Measurements from ENCODE around the gene LRRC10B.

DNA sequence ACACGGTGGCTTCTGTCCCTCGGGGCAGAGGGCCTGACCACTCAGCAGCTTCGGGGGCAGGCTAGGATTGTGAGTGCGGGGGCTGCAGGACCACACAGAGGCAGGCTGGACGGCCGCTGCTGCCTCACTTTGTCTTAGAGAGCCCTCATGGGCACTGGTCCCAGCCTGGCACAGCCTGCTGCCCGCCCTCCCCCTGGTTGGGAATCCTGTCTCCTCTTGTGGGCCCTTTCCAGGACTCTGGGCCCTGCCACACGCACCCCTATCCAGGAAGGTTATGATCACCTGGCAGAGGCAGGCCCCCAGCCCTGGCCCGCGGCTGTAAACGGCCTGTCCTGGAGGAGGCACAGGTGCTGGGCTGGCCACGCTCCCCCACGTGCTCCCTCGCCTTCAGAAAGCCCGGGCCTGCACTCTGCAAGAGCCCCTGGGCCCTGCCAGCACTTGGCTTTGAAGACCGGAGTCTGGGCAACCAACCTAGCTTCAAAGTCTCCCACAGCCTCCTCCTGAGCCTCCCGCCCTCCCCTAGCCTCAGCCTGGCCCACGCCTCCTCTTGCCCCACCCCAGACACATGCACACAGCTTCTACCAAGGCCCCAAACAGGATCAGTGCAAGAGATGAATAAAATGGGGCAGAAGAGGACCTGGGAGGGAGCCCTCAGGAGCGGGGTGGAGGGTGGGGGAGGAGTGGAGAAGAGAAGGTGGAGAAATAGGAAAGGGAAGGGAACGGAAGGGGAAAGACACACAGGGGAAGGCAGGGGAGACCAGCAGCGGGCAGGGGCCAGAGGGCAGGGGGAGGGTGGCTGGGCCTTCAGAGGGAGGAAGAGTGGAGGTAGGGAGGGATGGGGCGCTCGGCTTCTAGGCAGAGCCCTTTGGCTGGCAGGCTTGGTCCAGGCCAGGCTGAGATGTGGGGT is 41.4 kb downstream of the LRRC10B start:
- TF ChIP-seq, protein P1, sequence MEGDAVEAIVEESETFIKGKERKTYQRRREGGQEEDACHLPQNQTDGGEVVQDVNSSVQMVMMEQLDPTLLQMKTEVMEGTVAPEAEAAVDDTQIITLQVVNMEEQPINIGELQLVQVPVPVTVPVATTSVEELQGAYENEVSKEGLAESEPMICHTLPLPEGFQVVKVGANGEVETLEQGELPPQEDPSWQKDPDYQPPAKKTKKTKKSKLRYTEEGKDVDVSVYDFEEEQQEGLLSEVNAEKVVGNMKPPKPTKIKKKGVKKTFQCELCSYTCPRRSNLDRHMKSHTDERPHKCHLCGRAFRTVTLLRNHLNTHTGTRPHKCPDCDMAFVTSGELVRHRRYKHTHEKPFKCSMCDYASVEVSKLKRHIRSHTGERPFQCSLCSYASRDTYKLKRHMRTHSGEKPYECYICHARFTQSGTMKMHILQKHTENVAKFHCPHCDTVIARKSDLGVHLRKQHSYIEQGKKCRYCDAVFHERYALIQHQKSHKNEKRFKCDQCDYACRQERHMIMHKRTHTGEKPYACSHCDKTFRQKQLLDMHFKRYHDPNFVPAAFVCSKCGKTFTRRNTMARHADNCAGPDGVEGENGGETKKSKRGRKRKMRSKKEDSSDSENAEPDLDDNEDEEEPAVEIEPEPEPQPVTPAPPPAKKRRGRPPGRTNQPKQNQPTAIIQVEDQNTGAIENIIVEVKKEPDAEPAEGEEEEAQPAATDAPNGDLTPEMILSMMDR (IDR thresholded peaks at IDR 0.05) = no peak
- no peak for TF ChIP-seq POLR2A (IDR thresholded peaks at IDR 0.05)

Measured in gastroesophageal sphincter (tissue), 3 donors.